ENCODE measurements around the gene KIAA1549.

Gene KIAA1549

DNA sequence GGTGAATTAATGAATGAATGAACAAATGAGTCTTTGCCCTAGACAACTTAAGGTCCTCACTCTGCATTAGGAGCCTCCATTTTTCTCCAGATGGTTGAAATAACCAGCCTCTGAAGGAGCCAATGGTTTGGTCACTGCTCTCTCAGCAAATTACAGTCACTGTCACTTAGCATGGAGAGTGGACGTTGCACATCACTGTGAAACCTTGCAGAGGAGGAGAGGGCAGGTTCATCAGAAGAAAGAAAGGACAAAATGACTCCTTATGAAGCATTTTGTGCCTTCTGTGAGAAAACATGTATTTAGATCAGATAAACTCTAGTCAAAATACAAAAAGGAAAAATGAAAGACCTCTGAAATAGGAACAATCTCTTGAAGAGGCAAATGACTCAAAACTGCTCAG, 176.6 kb downstream of the KIAA1549 start:
- Histone ChIP-seq H3F3A (ENCODE audit: insufficient read depth) (no peaks in the 10 kb centered on the region), H3K27me3 (ENCODE audit: low read length) (no peaks in the 10 kb centered on the region), H2AFZ (ENCODE audit: low read depth, low read length, severe bottlenecking) (no peak overlapping the region), H3K9me3 (ENCODE audit: insufficient read depth, low read length) (no peaks in the 10 kb centered on the region), H3K9me2 (replicated peaks; ENCODE audit: insufficient read depth, low read length) (no peaks in the 10 kb centered on the region), H3K4me2 (ENCODE audit: low read depth, low read length, poor library complexity, severe bottlenecking) (no peak overlapping the region), H3K4me3 (ENCODE audit: insufficient read depth, low read length, poor library complexity, severe bottlenecking) (no peak overlapping the region), H3K27ac (ENCODE audit: low read depth, low read length) (no peak overlapping the region), H3K9ac (ENCODE audit: low read length) (no peak overlapping the region), H3K36me3 (ENCODE audit: low read length) (no peaks in the 10 kb centered on the region), H3K79me2 (ENCODE audit: insufficient read depth, low read length) (no peaks in the 10 kb centered on the region), H4K20me1 (ENCODE audit: low read depth, low read length) (no peaks in the 10 kb centered on the region)
- TF ChIP-seq EZH2phosphoT487 (conservative IDR thresholded peaks at IDR 0.05; ENCODE audit: low read length) = no peak
- TF ChIP-seq, protein P1, sequence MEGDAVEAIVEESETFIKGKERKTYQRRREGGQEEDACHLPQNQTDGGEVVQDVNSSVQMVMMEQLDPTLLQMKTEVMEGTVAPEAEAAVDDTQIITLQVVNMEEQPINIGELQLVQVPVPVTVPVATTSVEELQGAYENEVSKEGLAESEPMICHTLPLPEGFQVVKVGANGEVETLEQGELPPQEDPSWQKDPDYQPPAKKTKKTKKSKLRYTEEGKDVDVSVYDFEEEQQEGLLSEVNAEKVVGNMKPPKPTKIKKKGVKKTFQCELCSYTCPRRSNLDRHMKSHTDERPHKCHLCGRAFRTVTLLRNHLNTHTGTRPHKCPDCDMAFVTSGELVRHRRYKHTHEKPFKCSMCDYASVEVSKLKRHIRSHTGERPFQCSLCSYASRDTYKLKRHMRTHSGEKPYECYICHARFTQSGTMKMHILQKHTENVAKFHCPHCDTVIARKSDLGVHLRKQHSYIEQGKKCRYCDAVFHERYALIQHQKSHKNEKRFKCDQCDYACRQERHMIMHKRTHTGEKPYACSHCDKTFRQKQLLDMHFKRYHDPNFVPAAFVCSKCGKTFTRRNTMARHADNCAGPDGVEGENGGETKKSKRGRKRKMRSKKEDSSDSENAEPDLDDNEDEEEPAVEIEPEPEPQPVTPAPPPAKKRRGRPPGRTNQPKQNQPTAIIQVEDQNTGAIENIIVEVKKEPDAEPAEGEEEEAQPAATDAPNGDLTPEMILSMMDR (IDR thresholded peaks at IDR 0.05; ENCODE audit: insufficient read depth, low read length, poor library complexity, severe bottlenecking) = no peak

GRCh38 chr7:138802706-138803105, 178.5 kb downstream of the KIAA1549 start:
- Histone ChIP-seq H3K79me2 (ENCODE audit: insufficient read depth, low read length) (no peaks in the 10 kb centered on the region), H3K9me3 (ENCODE audit: insufficient read depth, low read length) (no peaks in the 10 kb centered on the region), H3K4me2 (ENCODE audit: low read depth, low read length, poor library complexity, severe bottlenecking) (no peak overlapping the region), H4K20me1 (ENCODE audit: low read depth, low read length) (no peaks in the 10 kb centered on the region), H3K4me3 (ENCODE audit: insufficient read depth, low read length, poor library complexity, severe bottlenecking) (no peak overlapping the region), H3K27ac (ENCODE audit: low read depth, low read length) (no peak overlapping the region), H3K36me3 (ENCODE audit: low read length) (no peaks in the 10 kb centered on the region), H3K9ac (ENCODE audit: low read length) (no peak overlapping the region), H3K27me3 (ENCODE audit: low read length) (no peaks in the 10 kb centered on the region), H3K9me2 (replicated peaks; ENCODE audit: insufficient read depth, low read length) (no peaks in the 10 kb centered on the region), H2AFZ (ENCODE audit: low read depth, low read length, severe bottlenecking) (no peak overlapping the region), H3F3A (ENCODE audit: insufficient read depth) (no peaks in the 10 kb centered on the region)
- TF ChIP-seq, protein P1 (IDR thresholded peaks at IDR 0.05; ENCODE audit: insufficient read depth, low read length, poor library complexity, severe bottlenecking) = no peak
- no peak for TF ChIP-seq EZH2phosphoT487 (conservative IDR thresholded peaks at IDR 0.05; ENCODE audit: low read length)

GRCh38 chr7:138801256-138801655, 179.9 kb downstream of the KIAA1549 start:
- Histone ChIP-seq H3K9me3 (ENCODE audit: insufficient read depth, low read length) (no peaks in the 10 kb centered on the region), H3K4me2 (ENCODE audit: low read depth, low read length, poor library complexity, severe bottlenecking) (no peak overlapping the region), H4K20me1 (ENCODE audit: low read depth, low read length) (no peaks in the 10 kb centered on the region), H3K9me2 (replicated peaks; ENCODE audit: insufficient read depth, low read length) (no peaks in the 10 kb centered on the region), H3K36me3 (ENCODE audit: low read length) (no peaks in the 10 kb centered on the region), H3K4me3 (ENCODE audit: insufficient read depth, low read length, poor library complexity, severe bottlenecking) (no peak overlapping the region), H2AFZ (ENCODE audit: low read depth, low read length, severe bottlenecking) (no peak overlapping the region), H3F3A (ENCODE audit: insufficient read depth) (no peaks in the 10 kb centered on the region), H3K9ac (ENCODE audit: low read length) (no peak overlapping the region), H3K27me3 (ENCODE audit: low read length) (no peaks in the 10 kb centered on the region), H3K27ac (ENCODE audit: low read depth, low read length) (no peak overlapping the region), H3K79me2 (ENCODE audit: insufficient read depth, low read length) (no peaks in the 10 kb centered on the region)
- no peak for TF ChIP-seq EZH2phosphoT487 (conservative IDR thresholded peaks at IDR 0.05; ENCODE audit: low read length)

DNA sequence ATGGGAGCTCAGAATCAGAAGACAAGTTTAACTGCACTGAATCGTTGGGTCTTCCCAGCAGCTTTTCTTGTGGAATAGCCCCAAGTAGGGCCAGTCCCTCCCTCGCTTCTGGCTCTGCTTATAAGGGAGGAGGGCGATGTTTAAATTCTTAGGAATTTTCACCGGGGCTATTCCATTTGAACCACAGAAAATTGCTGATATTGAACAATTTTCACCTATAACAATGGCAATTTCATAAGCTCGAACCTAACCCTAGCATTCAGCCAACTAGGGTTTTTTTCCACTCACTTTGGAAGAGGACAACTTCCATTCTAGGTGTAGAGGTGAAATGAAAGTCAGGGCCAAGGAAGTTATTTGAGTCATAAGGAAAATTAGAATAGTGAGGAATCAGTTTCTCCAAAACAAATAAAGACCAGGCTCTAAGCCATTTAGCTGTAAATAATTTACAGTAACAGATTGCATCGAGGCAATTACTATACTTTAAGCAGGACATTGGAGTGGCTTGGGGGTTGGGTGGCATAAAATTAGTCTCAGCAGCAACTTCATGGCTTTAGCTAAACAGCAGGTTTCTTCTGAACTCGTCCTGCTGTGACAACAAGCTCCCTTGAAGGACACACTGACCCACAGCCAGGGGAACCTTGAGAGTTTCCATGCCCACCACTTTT, 181.7 kb downstream of the KIAA1549 start:
- no peak overlapping the region for H3K27ac ChIP-seq (ENCODE audit: low read depth, low read length)
- no peak overlapping the region for H3K4me3 ChIP-seq (ENCODE audit: insufficient read depth, low read length, poor library complexity, severe bottlenecking)
- no peaks in the 10 kb centered on the region for H3K9me3 ChIP-seq (ENCODE audit: insufficient read depth, low read length)
- H3K27me3 ChIP-seq (ENCODE audit: low read length) = no peaks in the 10 kb centered on the region
- no peak overlapping the region for H3K9ac ChIP-seq (ENCODE audit: low read length)
- no peak overlapping the region for H3K4me2 ChIP-seq (ENCODE audit: low read depth, low read length, poor library complexity, severe bottlenecking)
- no peaks in the 10 kb centered on the region for H4K20me1 ChIP-seq (ENCODE audit: low read depth, low read length)
- H3F3A ChIP-seq (ENCODE audit: insufficient read depth) = no peaks in the 10 kb centered on the region
- H3K9me2 ChIP-seq (replicated peaks; ENCODE audit: insufficient read depth, low read length) = no peaks in the 10 kb centered on the region
- no peak overlapping the region for H2AFZ ChIP-seq (ENCODE audit: low read depth, low read length, severe bottlenecking)
- H3K36me3 ChIP-seq (ENCODE audit: low read length) = no peaks in the 10 kb centered on the region
- no peaks in the 10 kb centered on the region for H3K79me2 ChIP-seq (ENCODE audit: insufficient read depth, low read length)
- no peak for TF ChIP-seq EZH2phosphoT487 (conservative IDR thresholded peaks at IDR 0.05; ENCODE audit: low read length)
- TF ChIP-seq, protein P1 (IDR thresholded peaks at IDR 0.05; ENCODE audit: insufficient read depth, low read length, poor library complexity, severe bottlenecking) = no peak
